HCT116 (cell line): Measurements from ENCODE around the gene IFI27. TPM values are rescaled to one million over a fixed set of nuclear protein-coding genes. Genes with fewer than 3 reads are reported as not detected.

Source experiments
- ATAC-seq: fragments of 200-7000 bp; cut with Tn5 transposase; 2 replicates; pipeline ENCODE4 v1.9.1; 2020; ENCODE audit warnings: mild to moderate bottlenecking, moderate library complexity
- BruUV-seq: library from RNA; stranded (reverse); fragments of 400-500 nt; replicated peaks from 2 replicates; lab custom pipeline; 2021; lab: Mats Ljungman, UMichigan
- CTCF ChIA-PET: fragments of 300-600 bp; sonication (Branson Sonifier 250); formaldehyde crosslinking; loops from one replicate; lab custom pipeline; 2021; ENCODE audit warnings: antibody characterized with exemption; lab: Charles Lee
- POLR2A ChIA-PET: fragments of 300-600, 350-600 bp; sonication (Branson Sonifier 250); formaldehyde crosslinking; loops from one replicate; lab custom pipeline; 2021; ENCODE audit warnings: antibody characterized with exemption; lab: Charles Lee
- RAD21 ChIA-PET, 2 experiments: fragments of 300-600 bp; sonication (Branson Sonifier 250); formaldehyde crosslinking; loops; one replicate each; lab custom pipeline; 2023; ENCODE audit warnings: low total read pairs in 2 of 2; ENCODE audit not compliant: uncharacterized antibody in 2 of 2, unreplicated experiment in 2 of 2, low non-redundant PET in 1 of 2; lab: Charles Lee
- DNase-seq: peaks from one replicate; pipeline ENCODE4 v3.0.0-alpha.2; 2010; ENCODE audit warnings: low read depth, low spot score
- H2AFZ ChIP-seq: fragments of 200-600 bp; shearing (Covaris generic), sonication (generic); 2 replicates; pipeline ENCODE4 v1.6.1; 2017; ENCODE audit warnings: low read depth, mixed run types, mixed read lengths, antibody characterized with exemption, low read length; ENCODE audit not compliant: poor library complexity, severe bottlenecking
- H3K27ac ChIP-seq: 2 replicates; pipeline ENCODE4 v1.5.1; 2012; ENCODE audit warnings: low read depth, low read length
- H3K27me3 ChIP-seq: fragments of 200-600 bp; sonication (generic); 2 replicates; pipeline ENCODE4 v1.6.1; 2016; ENCODE audit warnings: mixed run types, low read length, mixed read lengths; ENCODE audit not compliant: insufficient read depth
- H3K36me3 ChIP-seq, 2 experiments: fragments of 200-500 bp in 1 of 2; fragments of 200-600 bp in 1 of 2; sonication (Bioruptor generic) in 1 of 2; sonication (generic) in 1 of 2; 2 replicates each; pipeline versions ENCODE4 v1.5.1 to v1.6.1; 2014 to 2016; ENCODE audit warnings: low read length in 2 of 2, inconsistent platforms in 1 of 2, mixed read lengths in 1 of 2, mixed run types in 1 of 2; ENCODE audit not compliant: insufficient read depth in 2 of 2, control insufficient read depth in 1 of 2
- H3K4me1 ChIP-seq, 2 experiments: fragments of 200-600 bp in 1 of 2; sonication (generic) in 1 of 2; 2 replicates each; pipeline versions ENCODE4 v1.5.1 to v1.6.1; 2012 to 2017; ENCODE audit warnings: low read length in 2 of 2, inconsistent platforms in 1 of 2, mild to moderate bottlenecking in 1 of 2, mixed read lengths in 1 of 2, mixed run types in 1 of 2, moderate library complexity in 1 of 2; ENCODE audit not compliant: insufficient read depth in 2 of 2, control insufficient read depth in 1 of 2
- H3K4me2 ChIP-seq: fragments of 200-600 bp; sonication (generic); 2 replicates; pipeline ENCODE4 v1.6.1; 2017; ENCODE audit warnings: mixed run types, low read length, mixed read lengths
- H3K4me3 ChIP-seq, 2 experiments: fragments of 200-600 bp in 1 of 2; sonication (generic) in 1 of 2; replicated peaks in 1 of 2; 2 replicates each; pipeline ENCODE4 v1.5.1; 2011 to 2016; ENCODE audit warnings: low read length in 2 of 2, control low read depth in 1 of 2, low read depth in 1 of 2, mild to moderate bottlenecking in 1 of 2, mixed read lengths in 1 of 2, mixed run types in 1 of 2
- H3K79me2 ChIP-seq: fragments of 200-600 bp; sonication (generic); 2 replicates; pipeline ENCODE4 v1.6.1; 2017; ENCODE audit warnings: mild to moderate bottlenecking, mixed run types, low read length, moderate library complexity, mixed read lengths; ENCODE audit not compliant: insufficient read depth
- H3K9ac ChIP-seq: fragments of 200-600 bp; sonication (generic); 2 replicates; pipeline ENCODE4 v1.6.1; 2016; ENCODE audit warnings: low read length, mixed read lengths
- H3K9me2 ChIP-seq: fragments of 200-600 bp; sonication (generic), shearing (Covaris generic); 2 replicates; pipeline ENCODE4 v1.6.1; 2017; ENCODE audit warnings: mixed run types, mild to moderate bottlenecking, moderate library complexity; ENCODE audit not compliant: insufficient read depth
- H3K9me3 ChIP-seq, 2 experiments: fragments of 200-500 bp in 1 of 2; fragments of 200-600 bp in 1 of 2; sonication (Bioruptor generic) in 1 of 2; sonication (generic) in 1 of 2; 2 replicates each; pipeline ENCODE4 v1.6.1; 2014 to 2017; ENCODE audit warnings: low read length in 2 of 2, mixed read lengths in 2 of 2, inconsistent platforms in 1 of 2, low read depth in 1 of 2, mild to moderate bottlenecking in 1 of 2, mixed run types in 1 of 2, moderate library complexity in 1 of 2; ENCODE audit not compliant: control insufficient read depth in 1 of 2, insufficient read depth in 1 of 2
- H4K20me1 ChIP-seq: fragments of 200-600 bp; sonication (generic), shearing (Covaris generic); 2 replicates; pipeline ENCODE4 v1.6.1; 2017; ENCODE audit warnings: mixed run types, mild to moderate bottlenecking, moderate library complexity; ENCODE audit not compliant: insufficient read depth
- CBX3 ChIP-seq: IDR thresholded peaks from 2 replicates; pipeline ENCODE4 v1.6.1; 2012; ENCODE audit warnings: low read depth
- CTCF ChIP-seq, 3 experiments: fragments of 200-600 bp in 1 of 3; sonication (generic) in 1 of 3; IDR thresholded peaks in 2 of 3; conservative IDR thresholded peaks in 1 of 3; 2 replicates each; pipeline ENCODE4 v1.5.1; 2012 to 2017; ENCODE audit warnings: low read depth in 2 of 3, low read length in 2 of 3, antibody characterized with exemption in 1 of 3, borderline replicate concordance in 1 of 3, control low read depth in 1 of 3, mild to moderate bottlenecking in 1 of 3, mixed read lengths in 1 of 3, mixed run types in 1 of 3, moderate library complexity in 1 of 3; ENCODE audit not compliant: insufficient read depth in 1 of 3
- JUND ChIP-seq: IDR thresholded peaks from 2 replicates; pipeline ENCODE4 v1.6.1; 2012
- SIN3A ChIP-seq: IDR thresholded peaks from 2 replicates; pipeline ENCODE4 v1.6.1; 2012; ENCODE audit warnings: low read depth
- SRF ChIP-seq: IDR thresholded peaks from 2 replicates; pipeline ENCODE4 v1.6.1; 2012; ENCODE audit warnings: low read depth
- TCF7L2 ChIP-seq: IDR thresholded peaks from 2 replicates; pipeline ENCODE4 v1.7.0; 2011; ENCODE audit warnings: borderline replicate concordance, inconsistent platforms; ENCODE audit not compliant: insufficient read depth, insufficient read length; ENCODE audit errors: extremely low read depth
- YY1 ChIP-seq: IDR thresholded peaks from 2 replicates; pipeline ENCODE4 v1.6.1; 2011; ENCODE audit warnings: low read length, low read depth, moderate library complexity, mild to moderate bottlenecking; ENCODE audit not compliant: insufficient replicate concordance; ENCODE audit errors: extremely low read depth
- intact Hi-C: fragments of 100-400 bp; cut with micrococcal nuclease; formaldehyde crosslinking; loops from 2 replicates; pipeline ENCODE4 v1.10.0; 2022
- total RNA-seq: library from RNA; stranded (reverse); gene quantifications from one replicate; pipeline ENCODE4 v1.2.1, GENCODE V29; 2021; ENCODE audit not compliant: unreplicated experiment

Gene IFI27
- total RNA-seq, 1 experiment from 2014 or later: 3.8 TPM

DNA sequence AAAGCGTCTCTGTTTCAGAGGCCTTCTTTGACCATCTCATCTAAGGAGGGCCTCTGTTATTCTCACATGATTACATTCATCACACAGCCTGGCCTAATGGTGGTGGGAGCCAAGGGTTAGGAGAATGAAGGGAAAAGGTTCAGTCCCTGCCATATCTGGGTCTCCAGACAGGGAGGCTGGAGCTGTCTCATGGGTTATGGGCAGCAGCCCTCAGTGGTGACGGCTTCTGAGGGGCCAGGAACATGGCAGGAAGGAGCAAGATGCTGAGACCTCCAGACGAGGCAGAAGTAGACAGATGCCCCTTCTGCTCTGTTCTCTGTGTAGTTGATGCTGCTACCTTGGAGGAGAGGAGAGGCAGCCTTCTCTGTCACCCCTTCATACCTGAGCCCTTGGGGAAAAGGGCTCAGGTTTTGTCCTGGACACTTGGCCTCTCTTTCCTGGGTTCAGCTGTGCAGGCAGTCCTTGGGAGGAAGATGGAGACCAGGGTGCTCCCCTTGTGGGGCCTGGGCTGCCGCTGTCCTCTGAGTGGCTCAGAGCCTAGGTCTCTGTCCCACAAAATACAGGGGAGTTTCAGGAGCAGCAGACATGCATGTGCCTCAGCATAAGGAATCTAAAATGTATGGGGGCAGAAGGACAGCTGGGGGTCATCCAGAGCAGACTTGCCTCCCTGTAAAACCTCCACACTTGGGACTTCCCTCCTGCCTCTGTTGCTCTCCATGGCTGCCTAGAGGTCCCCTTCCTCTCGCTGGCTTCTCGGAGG lies 15.3 kb downstream of the IFI27 start (continued):
- TF ChIP-seq CTCF (IDR thresholded peaks at IDR 0.05 in 2 of 3, conservative IDR thresholded peaks at IDR 0.05 in 1 of 3; ENCODE audit: borderline replicate concordance in 1 of 3, insufficient read depth in 1 of 3, low read depth in 2 of 3, low read length in 2 of 3) (no peak), SRF (no peak), YY1 (no peak), SIN3A (no peak), TCF7L2 (no peak), JUND (no peak)

DNA sequence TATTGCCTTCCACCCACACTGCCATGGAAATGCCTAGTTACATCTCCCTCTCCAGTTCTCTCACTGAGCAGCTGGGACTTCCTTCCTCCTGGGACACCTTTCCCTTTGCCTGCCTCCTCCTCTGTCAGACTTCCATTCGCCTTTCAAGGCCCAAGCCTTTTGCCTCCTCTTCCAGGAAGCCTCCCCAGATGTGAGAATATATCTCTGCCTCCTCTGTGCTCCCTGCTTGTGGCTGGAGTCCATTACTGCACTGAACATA lies 15.8 kb downstream of the IFI27 start:
- BruUV-seq: no TSS peak

More for the DNA sequence above, 15.8 kb downstream of the IFI27 start:
- no peak for DNase-seq
- Histone ChIP-seq H3K9ac (no peak overlapping the region), H3K4me3 (no peak overlapping the region), H3K4me2 (no peak overlapping the region), H3K36me3 (no peaks in the 10 kb centered on the region), H3K4me1 (peaks cover 6 to 22% of the 10 kb centered on the region in 2 experiments; a peak in 3 of 4 replicates), H3K9me2 (no peaks in the 10 kb centered on the region), H3K79me2 (no peaks in the 10 kb centered on the region), H3K27me3 (no peaks in the 10 kb centered on the region), H3K9me3 (no peaks in the 10 kb centered on the region), H4K20me1 (no peaks in the 10 kb centered on the region), H3K27ac (no peak overlapping the region), H2AFZ (no peak overlapping the region)
- ChIA-PET RAD21 (no interaction called here), CTCF (no interaction called here), POLR2A (no interaction called here)
- no peak for ATAC-seq
- intact Hi-C loops: no loop called here
- no peak for TF ChIP-seq CBX3
